ENCODE measurements around the gene PLVAP. TPM values are rescaled to one million over a fixed set of nuclear protein-coding genes. Genes with fewer than 3 reads are reported as not detected.

Gene PLVAP
- 283 TPM for total RNA-seq

GRCh38 chr19:17376935-17377600 is at the start of gene PLVAP:
Gene PLVAP, minus strand, starts transcription at chr19:17377342. Its CDS starts 54 bp downstream, at chr19:17377288.
- intact Hi-C loops (cut with DNase I): no loop called here
- ATAC-seq: peak; percentile 28
- DNase-seq (ENCODE audit: low spot score): no peak

DNA sequence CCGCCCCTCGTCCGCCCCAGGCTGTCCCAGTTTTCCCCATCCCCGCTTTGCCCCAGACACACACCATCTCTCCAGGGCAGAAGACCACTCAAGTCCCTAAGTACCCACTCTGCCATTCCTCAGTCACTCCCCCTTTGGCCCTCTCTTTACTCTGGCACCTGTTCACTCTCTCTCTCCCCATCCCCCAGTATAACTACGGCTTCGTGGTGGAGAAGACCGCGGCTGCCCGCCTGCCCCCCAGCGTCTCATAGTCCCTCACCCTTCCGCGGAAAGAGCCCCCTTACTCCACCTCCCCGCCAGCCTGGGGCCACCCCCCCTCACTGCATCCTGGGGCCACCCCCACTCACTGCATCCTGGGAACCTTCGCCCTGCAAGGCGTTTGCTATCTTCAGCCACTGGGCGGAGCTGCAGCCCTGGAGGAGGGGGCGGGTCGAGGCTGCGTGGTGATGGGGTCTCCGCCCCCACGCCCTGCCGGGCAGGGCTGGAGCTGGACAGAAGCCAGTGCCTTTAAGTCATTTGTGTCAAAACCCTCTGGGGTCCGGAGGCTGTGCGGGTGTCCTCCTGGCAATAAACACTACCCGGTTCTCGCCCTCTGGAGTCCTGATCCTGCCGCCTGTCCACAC is 47.7 kb upstream of the PLVAP start:
- DNase-seq (ENCODE audit: low spot score): no peak
- ATAC-seq: peak; percentile 29
- intact Hi-C loops (cut with DNase I): no loop called here

- no peak for ATAC-seq
- intact Hi-C loops (cut with DNase I): no loop called here
- DNase-seq (ENCODE audit: low spot score): no peak
Observed at GRCh38 chr19:17423429-17424208, 46.5 kb upstream of the PLVAP start.

- intact Hi-C loops (cut with DNase I): no loop called here
- DNase-seq (ENCODE audit: low spot score) (no peak), ATAC-seq (no peak)
Observed at GRCh38 chr19:17421942-17422341, 44.8 kb upstream of the PLVAP start.

GRCh38 chr19:17420475-17420924 is 43.4 kb upstream of the PLVAP start:
- DNase-seq (ENCODE audit: low spot score): peak; percentile 72
- peak; percentile 22 for ATAC-seq
- intact Hi-C loops (cut with DNase I): no loop called here

- intact Hi-C loops (cut with DNase I): no loop called here
Observed at GRCh38 chr19:17419621-17420474, 42.7 kb upstream of the PLVAP start, which contains the start of gene MVB12A. Gene MVB12A, plus strand, starts transcription at chr19:17420047. Its CDS starts 89 bp downstream, at chr19:17420136.

DNA sequence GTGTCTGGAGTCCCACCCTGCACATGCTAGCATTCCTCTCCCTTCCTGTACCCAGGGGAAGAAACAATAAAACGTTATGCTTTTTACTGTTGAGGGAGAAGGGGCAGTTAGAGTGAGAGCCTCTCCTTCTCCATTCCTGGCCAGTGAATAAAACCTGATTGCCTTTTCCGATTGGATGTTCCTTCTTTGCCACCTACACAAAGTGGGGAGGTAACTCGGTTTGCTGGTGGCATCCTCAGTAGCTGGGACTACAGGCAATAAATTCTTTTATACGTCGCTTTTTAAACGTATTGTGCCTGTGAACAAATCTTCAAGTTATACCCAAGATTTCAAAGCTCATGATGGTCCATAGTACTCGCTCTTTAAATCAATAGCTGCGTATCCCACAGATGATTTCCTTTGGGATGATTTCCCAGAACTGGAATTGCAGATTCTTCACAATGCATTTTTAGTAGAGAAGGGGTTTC is 42.0 kb upstream of the PLVAP start:
- DNase-seq (ENCODE audit: low spot score) (no peak), ATAC-seq (no peak)
- intact Hi-C loops (cut with DNase I): no loop called here

More at GRCh38 chr19:17419621-17420474, 42.7 kb upstream of the PLVAP start, which contains the start of gene MVB12A:
- DNase-seq (ENCODE audit: low spot score) (peak; percentile 98), ATAC-seq (peak; percentile 98)

- intact Hi-C loops (cut with DNase I): no loop called here
- no peak for ATAC-seq
- no peak for DNase-seq (ENCODE audit: low spot score)
Observed at GRCh38 chr19:17418710-17419109, 41.6 kb upstream of the PLVAP start.

- DNase-seq (ENCODE audit: low spot score): no peak
- no peak for ATAC-seq
- intact Hi-C loops (cut with DNase I): no loop called here
Observed at GRCh38 chr19:17415121-17415520, 38.0 kb upstream of the PLVAP start.

DNA sequence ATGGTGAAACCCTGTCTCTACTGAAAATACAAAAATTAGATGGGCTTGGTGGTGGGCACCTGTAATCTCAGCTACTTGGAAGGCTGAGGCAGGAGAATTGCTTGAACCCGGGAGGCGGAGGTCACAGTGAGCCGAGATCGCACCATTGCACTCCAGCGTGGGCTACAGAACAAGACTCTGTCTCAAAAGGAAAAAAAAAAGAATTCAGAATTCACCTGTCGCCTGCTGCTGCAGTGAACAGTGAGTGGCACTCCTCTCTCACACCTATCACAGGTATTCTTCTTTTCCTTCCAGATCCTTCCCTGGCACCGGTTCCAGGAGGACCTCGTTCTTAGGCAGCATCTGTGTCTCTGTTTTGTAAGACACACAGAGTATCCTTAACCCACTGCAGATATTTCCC is 37.0 kb upstream of the PLVAP start:
- intact Hi-C loops (cut with DNase I): no loop called here
- DNase-seq (ENCODE audit: low spot score) (no peak), ATAC-seq (no peak)

DNA sequence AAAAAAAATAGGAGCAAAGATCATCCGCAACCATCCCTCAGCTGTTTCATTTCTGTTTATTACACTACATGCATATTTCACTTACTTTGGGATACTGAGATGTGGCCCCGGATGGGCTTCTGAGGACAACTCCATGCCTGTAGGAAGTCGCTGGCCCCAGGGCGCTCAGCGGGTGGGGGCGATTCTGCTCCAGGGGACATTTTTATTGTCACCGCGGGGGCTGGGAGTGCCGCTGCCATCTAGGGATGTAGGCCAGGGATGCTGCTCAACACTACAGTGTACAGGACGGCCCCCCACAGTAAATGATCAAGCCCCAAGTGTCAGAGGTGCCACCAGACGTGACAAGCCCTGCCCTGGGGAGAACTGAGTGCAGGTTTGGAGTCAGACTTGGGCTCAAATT is 34.7 kb upstream of the PLVAP start:
- no peak for ATAC-seq
- DNase-seq (ENCODE audit: low spot score): no peak
- intact Hi-C loops (cut with DNase I): no loop called here

DNA sequence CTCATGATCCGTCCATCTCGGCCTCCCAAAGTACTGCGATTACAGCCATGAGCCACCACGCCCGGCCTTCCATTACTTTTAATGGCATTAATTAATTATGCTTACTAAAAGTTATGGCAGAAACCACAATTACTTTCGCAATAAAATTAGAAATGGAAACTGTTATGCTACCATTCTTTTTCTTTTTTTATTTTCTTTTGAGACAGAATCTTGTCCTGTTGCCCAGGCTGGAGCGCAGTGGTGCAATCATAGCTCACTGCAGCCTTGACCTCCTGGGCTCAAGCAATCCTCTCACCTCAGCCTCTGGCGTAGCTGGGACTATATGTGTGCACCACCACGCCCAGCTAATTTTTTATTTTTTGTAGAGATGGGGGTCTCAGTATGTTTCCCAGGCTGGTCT is 32.8 kb upstream of the PLVAP start:
- no peak for DNase-seq (ENCODE audit: low spot score)
- intact Hi-C loops (cut with DNase I): no loop called here
- ATAC-seq: no peak

- intact Hi-C loops (cut with DNase I): no loop called here
- no peak for DNase-seq (ENCODE audit: low spot score)
- ATAC-seq: no peak
Observed at GRCh38 chr19:17406887-17407196, 29.7 kb upstream of the PLVAP start.

DNA sequence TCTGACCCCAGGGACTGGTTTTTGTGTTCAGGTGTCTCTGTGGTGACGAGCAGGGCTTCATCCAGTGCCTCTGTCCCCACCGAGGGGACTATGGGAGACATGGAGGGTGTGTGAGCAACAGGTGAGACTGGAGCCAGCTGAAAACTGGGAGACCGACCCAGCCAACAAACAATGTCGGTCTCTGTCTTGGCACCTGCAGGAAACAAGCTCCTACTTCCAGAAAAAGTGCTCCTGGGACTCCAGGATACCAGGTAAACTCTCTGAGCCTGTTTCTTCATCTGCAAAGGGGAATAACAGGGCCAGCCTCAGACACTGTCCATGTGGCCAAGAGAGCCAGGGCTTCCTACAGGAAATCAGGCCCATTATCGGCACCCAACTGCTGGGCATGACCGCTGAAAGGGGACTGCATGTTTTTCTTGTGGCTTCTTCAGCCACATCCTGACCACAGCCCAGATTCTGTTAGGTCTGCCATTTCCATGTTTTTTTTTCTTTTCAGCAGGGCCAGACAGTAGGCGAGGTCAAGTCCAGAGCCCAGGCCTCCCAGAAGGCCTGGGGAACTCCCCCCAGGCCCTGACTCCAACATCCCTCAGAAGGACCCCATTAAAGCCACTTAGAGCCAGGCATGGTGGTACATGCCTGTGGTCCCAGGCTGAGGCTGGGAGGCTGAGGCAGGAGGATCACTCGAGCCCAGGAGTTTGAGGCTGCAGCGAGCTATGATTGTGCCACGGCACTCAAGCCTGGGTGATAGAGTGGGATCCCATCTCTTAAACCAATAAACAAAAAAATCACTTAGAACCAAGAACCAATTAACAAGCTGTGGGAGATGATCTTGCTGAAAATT is 29.1 kb upstream of the PLVAP start:
- DNase-seq (ENCODE audit: low spot score) (no peak), ATAC-seq (no peak)
- intact Hi-C loops (cut with DNase I): no loop called here

- intact Hi-C loops (cut with DNase I): no loop called here
- DNase-seq (ENCODE audit: low spot score): no peak
Observed at GRCh38 chr19:17405250-17406045, 28.3 kb upstream of the PLVAP start, which contains the start of gene BST2. Gene BST2, minus strand, starts transcription at chr19:17405630. Its CDS starts 55 bp downstream, at chr19:17405575.

DNA sequence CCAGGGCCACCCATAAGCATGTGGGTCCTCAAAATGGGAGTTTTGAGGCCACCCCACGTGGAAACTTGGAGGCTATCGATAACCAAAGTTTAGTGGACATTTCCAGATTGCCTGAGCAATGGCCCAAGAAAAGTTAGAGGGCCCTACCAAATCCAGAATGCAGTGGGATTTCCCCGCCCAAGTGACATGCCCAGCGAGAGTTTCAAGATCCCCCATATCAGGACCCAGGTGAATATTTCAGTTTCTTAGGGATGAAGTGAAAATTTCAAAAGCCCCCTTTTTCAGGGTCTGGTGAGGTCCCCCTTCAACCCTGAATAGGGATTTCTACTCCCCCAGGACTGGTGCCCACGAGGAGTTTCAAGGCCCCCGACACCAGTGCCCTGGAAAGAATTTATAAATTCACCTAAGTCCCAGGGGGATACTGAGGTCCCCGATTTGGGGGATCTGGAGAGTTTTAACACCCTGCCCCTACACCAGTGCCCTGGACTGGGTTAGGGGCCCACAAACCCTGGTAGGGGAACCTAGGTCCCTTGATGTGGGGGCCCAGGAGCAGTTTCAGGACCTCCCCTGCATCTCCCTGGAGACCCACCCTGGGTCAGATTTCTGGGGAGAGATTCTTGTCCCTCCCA is 27.6 kb upstream of the PLVAP start:
- intact Hi-C loops (cut with DNase I): no loop called here
- ATAC-seq: no peak
- DNase-seq (ENCODE audit: low spot score): no peak

More at GRCh38 chr19:17405250-17406045, 28.3 kb upstream of the PLVAP start, which contains the start of gene BST2:
- peak; percentile 96 for ATAC-seq

DNA sequence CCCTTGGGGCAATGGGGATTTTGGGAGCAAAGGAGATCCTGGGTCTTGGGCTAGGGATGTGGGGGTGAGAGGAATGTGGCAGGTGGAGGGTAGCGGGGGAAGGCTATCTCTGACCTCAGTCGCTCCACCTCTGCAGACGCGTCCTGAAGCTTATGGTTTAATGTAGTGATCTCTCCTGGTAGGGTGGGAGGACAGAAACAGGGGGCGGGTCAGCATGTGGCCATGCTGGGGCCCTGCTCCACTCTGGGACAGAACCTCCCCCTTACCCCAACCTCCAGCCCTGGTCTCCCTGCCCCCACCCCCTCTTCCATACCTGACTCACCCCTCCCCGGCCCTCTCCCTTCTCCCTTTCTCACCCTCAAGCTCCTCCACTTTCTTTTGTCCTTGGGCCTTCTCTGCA is 26.9 kb upstream of the PLVAP start:
- no peak for DNase-seq (ENCODE audit: low spot score)
- intact Hi-C loops (cut with DNase I): no loop called here
- no peak for ATAC-seq

All from sciatic nerve (tissue), 2 donors.